ENCODE data around the gene PLTP.
"Not testable (repeated sequence)": the region's sequence is repeated elsewhere in the genome, so short reads cannot be mapped to it uniquely, and the experiment has no call there.

Gene PLTP

DNA sequence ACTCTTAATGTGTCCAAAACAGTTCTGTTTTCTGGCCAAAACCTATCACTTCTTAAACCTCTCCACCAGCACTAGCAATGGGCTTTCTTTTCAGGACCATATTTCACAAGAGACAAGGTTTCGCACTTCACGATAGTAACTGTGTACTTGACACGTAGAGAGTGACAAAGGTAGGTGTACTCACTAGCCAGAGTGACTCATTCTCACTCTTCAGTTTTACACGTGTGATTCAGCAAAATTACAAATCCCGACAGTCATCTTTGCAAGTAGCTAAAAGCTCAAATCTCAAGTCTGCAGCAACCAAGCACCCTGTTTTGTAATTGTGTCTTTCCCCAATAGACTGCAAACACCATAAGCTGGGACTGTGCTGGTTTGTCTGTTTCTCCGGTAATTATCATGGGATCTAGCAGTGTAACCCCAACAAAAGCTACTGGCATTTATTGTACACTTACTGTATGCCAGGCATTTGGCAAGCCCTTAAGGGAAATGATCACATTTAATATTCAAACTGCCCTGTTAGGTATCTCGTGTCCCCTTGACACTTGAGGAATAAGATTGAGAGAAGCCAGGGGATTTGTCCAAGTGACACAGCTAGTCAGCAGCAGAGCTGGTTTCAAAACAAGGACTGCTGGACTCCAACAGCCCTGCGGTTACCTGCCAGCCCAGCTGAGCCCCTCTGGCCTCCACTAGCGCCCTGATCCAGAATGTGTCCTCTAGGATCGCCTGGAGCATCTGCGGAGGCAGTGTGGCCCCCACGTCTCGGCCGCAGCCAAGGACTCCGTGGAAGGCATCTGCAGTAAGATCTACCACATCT is 32.4 kb upstream of the PLTP start:
- no peak for DNase-seq

DNA sequence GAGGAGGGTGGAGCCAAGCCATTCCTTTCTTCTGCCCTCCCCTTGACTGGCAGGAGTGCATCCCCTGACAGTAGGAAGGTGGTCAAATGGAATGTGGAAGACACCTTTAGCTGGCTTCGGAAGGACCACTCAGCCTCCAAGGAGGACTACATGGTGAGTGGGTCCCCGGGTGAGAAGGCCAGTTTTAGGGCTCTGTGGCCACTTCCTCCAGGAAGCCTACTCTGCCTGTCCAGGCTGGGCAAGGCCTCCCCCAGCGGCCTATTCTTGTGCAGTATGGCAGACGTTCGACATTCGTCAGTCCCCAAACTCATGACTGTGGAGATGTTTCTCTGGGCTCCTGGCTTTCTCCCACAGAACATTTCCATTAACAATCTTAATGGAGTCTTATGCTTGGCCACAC is 31.7 kb upstream of the PLTP start:
- no peak for DNase-seq

DNA sequence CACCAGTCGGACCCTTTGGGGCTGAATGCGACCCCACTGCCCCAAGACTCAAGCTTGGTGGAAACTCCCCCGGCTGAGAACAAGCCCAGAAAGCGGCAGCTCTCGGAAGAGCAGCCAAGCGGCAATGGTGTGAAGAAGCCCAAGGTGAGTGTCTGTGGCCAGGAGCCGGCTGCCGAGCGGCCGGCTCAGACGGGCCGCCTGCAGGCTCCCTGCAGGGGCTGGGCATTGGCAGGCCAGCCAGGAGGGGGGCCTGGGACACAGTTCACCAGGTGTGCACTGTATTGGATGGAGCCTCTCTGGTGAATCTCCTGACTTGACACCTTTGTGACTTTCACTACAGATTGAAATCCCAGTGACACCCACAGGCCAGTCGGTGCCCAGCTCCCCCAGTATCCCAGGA is 28.5 kb upstream of the PLTP start:
- no peak for DNase-seq

DNA sequence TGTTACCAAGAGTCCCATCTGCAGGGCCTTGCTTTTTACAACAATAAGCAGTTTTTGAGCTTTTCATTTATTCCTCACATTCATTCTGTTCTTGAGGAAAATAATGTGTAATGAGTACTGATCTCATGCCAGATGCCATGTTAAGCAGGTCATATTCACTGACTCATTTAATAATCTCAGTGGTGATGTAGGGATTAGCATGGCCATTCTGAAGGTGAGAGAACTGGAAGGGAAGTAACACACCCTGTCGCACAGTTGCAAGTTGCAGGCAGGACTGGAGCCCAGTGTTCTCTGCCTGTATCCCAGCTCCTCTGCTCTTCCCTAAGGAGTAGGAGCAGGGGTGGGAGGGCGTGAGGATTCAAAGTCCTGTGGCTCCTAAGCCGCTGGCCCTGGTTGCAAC is 28.1 kb upstream of the PLTP start:
- DNase-seq = no peak

DNA sequence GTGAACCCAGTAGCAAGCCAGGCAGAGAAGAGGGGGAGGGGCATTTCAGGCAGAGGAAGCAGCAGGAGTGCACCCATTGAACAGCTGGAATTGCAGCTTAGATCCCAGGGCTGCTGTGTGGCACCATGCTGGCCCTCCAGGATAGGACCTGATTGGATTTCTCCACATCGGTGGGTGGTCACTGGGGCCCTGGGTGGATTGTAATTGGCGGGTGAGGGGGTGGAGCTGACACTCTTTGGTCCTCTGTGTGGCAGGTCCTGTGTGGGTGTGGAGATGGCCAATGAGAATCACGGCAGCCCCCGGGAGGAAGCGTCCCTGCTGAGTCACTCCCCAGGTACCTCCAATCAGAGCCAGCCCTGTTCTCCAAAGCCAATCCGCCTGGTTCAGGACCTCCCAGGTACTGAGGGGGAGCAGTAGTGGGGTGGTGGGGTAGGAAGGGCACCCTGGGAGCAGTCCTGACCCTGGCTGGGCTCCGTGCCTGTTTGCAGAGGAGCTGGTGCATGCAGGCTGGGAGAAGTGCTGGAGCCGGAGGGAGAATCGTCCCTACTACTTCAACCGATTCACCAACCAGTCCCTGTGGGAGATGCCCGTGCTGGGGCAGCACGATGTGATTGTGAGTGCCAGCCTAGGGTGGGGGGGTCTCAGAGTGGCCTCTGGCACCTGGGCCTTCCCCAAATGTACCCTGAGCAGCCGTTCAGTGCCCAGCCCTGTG is 26.9 kb upstream of the PLTP start:
- DNase-seq = no peak

DNA sequence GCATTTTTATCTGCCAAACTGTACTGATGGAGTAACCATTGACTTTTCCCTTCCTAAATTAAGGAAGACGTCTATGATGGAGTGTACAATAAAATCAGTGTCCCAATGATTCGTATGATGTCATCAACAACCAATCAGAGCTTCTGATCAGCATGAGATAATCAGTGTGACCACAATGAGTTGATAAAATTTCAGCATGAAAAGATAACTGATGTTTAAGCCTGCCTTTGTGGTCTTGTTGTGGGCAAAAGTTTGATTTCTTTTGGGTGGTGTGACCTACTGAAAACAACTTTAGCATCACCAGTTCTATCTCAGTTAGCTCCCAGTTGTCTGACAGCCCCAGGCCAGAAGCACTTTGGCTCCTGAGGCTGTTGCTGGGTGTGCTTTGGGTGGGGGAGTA is 25.8 kb upstream of the PLTP start:
- no peak for DNase-seq

DNA sequence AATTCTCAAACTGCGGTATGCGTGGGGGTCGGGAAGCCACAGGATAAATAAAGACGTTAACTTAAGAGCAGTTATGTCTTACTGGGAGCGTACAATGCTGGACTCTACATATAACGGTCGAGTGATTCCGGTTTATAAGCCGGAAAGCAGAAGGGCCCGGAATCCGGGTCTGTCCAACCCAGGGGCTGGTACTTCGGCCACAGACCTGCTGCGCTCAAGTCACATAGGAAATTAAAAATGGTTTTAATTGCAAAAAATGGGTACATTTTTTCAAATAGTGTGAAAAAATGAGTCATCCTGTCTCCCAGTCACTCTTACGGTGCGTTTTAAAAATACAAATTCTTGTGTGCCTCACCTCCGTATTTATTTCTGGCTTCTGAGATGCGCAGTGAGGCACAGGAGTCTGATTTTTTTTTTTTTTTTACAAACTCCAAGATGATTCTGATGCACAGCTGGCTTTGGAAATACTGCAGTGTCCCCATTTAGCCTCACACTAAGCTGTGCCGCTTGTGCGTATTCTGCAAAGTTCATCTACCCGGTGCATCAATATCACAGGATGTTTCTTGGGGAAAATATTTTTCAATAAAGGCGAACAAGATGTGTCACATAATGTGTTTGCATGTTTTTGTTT is 23.6 kb upstream of the PLTP start:
- no peak for DNase-seq

DNA sequence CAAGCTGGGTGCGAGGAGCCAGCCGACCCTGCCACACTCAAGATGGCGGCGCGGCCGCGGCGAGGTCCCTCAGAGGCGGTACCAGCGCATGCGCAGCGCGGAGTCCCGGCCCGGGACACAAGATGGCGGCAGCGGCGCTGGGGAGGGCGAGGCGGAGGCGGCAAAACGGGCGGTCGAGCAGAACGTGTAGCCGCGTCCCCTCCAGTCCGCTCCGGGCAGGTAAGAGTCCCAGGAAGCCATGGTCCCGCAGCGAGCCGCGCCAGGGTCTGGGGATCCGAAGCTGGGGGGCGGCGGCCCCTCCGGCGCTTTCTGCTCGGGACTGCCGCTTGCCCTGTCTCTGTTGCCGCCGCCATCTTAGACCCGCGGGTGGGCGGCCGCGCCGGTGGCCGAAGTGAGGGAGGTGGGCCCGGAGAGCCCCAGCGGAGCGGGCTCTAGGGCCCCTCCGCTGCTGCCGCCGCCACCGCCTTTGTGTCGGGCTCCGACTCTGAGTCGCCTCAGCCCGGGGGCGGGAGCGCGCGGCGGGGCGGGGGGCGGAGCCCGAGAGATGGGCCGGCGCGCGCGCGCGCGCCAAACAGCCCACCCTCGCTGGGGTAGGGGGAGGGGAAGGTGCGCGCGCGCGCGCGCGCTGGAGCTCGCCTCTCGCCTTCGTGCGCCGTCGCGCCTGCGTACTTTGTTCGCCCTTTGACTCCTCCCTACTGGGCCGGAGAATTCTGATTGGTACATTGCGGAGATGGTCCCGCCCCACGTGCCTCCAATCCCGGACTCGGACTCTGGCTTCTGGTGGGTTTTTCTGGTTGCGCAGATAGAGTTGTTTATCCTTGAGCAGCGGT is 22.8 kb upstream of the PLTP start, which contains the start of gene PCIF1:
PCIF1 (plus strand) TSS at position 98 of the 830 bp plus-strand sequence. CDS start 4,317 bp downstream, outside the sequence.
- DNase-seq = peak; percentile 99

DNA sequence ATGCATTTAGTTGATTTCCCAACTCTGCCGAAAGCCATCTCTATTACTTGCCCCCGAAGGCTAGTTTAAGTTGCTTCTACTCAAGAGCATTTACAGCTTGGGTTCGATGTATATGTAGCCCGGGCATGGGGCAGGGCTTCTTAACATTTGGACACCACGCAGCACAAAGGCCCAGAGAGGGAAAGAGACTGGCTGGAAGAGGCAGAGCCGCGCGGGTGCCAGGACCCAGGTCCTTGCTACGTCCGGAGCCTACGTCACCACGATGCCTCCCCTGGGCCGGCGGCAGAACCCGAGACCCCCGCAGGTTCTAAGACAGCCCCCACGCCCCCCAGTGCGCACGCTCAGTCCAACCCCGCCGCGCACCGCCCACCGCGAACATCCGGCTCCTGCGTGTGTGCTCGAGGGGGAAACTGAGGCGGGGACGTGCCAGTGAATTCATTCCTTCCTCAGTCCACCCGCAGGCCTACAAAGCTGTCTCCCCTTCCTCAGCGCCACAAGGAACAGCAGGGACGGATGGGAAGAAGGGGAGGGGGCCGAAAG is 22.2 kb upstream of the PLTP start:
- DNase-seq = no peak

DNA sequence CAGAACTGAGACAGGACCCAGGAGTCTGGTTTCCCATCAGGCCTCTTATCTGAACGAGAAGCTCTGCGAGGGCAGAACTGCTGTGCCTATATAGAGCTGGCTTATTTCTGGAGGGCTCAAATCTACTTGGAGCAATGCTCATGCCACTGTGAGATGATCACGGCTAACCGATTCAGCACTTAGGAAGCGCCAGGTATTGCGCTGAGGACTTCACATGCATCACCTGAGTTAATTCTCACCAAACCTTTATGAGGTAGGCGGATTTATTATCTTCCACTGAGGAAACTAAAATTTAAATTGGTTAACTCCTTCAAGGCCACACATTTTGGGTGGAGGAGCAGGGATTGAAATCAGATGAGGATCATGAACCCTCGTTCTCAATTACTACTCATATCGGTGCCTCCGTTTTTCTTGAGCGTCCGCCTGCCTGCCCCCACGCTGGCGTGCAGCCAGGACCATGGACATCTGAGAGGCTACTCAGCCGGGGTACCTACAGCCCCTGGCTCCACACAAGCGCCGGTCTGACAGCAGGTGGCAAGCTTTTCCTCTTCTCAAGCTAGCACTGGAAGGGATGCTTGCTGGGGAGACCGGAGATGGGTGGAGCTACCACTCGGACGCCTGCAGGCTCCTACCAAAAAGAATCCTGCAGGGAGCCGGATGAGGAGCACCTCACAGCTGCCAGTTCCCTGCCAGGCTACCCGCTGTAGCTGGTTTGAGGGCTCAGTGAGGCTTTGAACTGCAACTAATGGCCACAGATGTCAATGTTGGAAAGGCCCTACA is 21.5 kb upstream of the PLTP start:
- DNase-seq = peak; percentile 72

DNA sequence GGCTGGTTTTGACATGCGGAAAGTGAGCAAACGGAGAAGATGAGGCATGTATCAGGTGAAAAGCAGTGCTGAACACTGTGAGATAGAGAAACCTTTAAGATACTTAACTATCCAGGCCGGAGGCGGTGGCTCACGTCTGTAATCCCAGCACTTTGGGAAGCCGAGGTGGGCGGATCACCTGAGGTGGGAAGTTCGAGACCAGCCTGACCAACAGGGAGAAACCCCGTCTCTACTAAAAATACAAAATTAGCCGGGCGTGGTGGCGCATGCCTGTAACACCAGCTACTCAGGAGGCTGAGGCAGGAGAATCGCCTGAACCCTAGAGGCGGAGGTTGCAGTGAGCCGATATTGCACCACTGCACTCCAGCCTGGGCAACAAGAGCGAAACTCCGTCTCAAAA is 19.7 kb upstream of the PLTP start:
- not testable (repeated sequence) for DNase-seq

DNA sequence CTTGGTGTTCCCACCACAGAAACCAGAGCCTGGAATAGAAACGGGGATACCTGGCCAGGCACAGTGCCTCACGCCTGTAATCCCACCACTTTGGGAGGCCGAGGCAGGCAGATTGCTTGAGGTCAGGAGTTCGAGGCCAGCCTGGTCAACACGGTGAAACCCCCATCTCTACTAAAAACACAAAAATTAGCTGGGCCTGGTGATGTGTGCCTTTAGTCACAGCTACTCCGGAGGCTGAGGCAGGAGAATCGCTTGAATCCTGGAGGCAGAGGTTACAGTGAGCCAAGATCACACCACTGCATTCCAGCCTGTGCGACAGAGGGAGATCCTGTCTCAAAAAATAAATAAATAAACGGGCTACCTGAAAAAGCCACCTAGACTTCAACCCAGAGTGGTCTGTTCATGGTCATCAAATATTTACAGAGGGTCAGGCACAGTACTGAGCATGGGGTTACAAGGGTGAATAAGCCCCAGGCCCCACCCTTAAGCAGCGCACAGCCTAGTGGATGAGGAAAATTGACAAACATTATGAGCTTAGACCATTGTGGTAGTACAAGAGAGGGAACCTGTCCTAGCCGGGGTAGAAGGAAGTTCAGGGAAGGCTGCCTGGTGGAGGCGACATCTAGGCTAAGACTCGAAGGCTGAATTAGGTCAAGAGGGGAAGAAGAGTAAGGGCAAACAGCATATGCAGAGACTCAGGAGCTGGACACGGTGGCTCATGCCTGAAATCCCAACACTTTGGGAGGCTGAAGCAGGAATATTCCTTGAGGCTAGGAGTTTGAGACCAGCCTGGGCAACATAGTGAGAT is 15.3 kb upstream of the PLTP start:
- no peak for DNase-seq

DNA sequence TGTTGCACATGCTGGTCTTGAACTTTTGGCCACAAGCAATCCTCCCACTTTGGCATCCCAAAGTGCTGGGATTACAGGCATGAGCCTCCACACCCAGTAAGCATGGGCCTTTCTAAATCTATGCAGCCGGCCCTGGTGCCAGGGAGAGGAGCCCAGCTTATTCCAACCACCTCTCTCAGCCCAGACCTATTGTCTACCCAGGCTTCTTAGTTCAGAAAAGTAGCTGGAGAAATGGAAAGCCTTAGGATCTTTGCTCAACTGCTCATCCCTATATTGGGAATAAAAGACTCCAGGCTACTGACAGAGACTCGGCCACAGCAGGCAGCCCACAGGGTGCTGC is 14.7 kb upstream of the PLTP start:
- no peak for DNase-seq

DNA sequence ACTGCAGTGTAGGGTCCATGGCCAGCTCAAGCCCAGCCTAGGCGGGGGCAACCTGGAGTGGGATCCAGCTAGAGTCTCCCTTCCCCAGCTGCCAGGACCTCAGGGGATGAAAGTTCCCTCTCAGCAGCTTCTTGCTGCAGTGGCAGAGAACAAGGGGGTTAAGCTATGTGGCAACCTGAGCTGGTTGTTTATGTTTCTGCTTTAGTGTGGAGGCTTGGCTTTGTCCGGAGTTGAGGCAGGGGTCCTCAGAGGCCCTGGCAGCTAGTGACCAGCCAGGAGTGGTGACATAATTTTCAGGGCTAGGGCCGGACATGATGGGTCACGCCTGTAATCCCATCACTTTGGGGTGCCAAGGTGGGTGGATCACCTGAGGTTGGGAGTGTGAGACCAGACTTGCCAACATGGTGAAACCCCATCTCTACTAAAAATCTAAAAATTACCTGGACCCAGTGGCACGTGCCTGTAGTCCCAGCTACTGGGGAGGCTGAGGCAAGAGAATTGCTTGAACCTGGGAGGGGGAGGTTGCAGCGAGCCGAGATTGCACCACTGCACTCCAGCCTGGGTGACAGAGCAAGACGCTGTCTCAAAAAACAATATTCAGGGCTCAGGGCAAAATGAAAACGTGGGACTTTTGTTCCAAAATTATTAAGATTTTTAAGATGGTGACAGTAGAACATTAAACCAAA is 14.0 kb upstream of the PLTP start:
- DNase-seq = no peak

DNA sequence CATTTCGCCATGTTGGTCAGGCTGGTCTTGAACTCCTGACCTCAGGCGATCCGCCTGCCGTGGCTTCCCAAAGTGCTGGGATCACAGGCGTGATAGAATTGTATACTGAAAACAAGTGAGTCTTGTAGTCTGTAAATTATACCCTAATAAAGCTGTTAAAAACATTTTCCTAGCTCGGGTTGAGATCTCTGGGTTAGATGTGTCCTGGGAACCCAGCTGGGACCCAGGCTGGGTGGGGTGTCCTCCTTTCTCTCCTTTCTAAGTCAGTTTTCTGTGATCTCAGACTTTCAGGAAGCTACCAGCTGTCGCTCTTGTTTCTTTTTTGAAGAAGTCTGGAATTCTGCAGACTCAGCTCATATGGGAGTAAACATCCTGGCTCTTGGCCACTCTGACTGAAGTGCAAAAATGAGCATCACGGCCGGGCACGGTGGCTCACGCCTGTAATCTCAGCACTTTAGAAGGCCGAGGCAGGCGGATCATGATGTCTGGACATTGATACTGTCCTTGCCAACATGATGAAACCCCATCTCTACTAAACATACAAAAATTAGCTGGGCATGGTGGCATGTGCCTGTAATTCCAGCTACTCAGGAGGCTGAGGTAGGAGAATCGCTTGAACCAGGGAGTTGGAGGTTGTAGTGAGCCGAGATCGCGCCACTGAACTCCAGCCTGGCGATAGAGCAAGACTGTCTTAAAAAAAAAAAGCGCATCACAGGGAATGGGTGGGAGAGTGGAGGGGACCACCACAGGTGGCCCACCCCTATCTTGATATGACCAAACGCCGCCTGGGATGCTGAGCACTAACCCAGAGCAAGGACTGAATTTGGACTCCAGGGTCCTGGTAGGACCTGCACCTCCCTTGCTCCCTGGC is 12.7 kb upstream of the PLTP start:
- DNase-seq = no peak

DNA sequence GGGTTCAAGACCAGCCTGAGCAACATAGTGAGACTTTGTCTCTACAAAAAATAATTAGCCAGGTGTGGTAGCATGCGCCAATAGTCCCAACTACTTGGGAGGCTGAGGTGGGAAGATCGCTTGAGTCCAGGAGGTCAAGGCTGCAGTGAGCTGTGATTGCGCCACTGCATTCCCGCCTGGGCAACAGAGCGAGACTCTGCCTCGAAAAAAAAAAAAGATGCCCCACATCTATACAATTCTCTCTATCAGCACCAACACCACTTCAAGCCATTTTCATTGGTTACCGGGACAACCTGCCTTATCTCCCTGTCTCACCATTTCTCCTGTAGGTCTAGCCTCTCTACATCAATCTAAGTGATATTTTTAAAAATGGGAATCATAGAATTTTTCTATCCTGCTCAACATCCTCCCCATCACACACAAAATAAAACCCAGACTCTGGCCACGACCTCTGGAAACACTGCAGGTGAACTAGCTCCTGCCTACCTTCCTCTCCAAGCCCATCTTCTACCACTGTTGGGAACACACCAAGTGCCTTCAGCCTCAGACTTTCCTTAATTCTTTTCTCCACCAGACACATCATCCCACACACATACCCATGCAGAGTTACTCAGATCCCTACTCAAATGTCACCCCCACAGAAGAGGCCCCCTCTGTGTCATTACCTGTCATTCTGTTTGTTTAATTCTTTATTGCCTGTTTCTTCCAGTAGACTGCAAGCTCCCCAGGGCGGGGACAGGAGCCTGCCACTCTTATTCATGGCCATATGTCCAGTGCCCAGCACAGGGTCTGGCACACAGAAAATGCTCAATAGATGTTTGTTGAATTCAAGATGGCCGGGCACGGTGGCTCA is 9.6 kb upstream of the PLTP start:
- no peak for DNase-seq

DNA sequence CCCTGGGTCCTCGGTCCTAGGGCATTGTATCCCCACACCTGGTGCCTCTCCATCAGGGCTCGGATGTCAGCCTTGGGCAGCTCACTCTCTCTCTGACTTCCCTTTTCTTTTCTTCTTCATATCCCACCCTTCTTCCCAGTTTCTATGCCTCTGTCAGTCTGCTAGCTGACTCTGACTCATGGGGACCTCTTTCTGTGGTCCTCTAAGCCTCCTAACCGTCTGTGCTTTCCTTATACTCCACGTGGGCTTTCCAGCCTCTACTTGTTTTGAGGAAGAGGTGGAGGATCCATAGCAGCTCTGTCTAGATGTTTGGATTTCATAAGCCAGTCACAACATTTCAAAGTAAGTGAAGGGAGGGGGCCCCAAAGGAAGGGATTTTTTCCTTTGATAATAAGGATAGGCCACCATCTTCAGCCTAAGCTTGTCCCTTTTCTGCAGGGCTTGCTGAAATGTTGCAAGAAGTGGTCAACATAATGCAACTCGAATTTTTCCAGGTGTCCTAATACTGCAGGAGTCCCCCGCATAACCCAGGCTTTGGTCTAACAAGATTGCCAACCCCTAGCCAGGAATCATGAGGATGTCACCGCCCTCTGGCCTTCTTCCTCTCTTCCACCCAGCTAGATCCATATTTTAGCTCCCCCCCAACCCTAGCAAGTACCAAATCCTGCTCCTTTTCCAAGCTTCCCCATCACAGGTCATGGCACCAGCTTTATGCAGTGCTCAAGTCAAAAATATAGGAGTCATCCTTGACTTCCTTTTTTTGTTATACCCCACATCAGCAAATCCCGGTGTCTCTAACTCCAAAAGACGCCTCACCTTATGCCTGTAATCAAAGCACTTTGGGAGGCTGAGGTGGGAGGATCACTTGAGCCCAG is 8.7 kb upstream of the PLTP start:
- DNase-seq = no peak

All from activated CD4-positive, alpha-beta T cell treated with anti-CD3 and anti-CD28 coated beads for 48 hours (primary cell).